Gastroesophageal sphincter (tissue), 4 donors: Measurements from ENCODE around the gene DCXR. TPM values are rescaled to one million over a fixed set of nuclear protein-coding genes. Genes with fewer than 3 reads are reported as not detected.

ENCODE experiments used
- ATAC-seq: fragments of 150-250 bp; one replicate; pipeline ENCODE4 v1.9.1; 2016; ENCODE audit warnings: mild to moderate bottlenecking, moderate library complexity
- H3K27ac ChIP-seq, 4 donors: fragments of 200-600 bp; sonication (generic) in 3 of 4; 1 replicate in 3 of 4; 2 replicates in 1 of 4; pipeline ENCODE4 v1.5.1; 2016 to 2019
- H3K27me3 ChIP-seq: fragments of 200-600 bp; sonication (generic); one replicate; pipeline ENCODE4 v1.5.1; 2019
- H3K36me3 ChIP-seq, 2 donors: fragments of 200-600 bp; sonication (generic); one replicate each; pipeline ENCODE4 v1.5.1; 2019; ENCODE audit warnings: control low read depth in 1 of 2
- H3K4me1 ChIP-seq, 3 donors: fragments of 200-600 bp; sonication (generic); 1 replicate in 2 of 3; 2 replicates in 1 of 3; pipeline ENCODE4 v1.5.1; 2016 to 2019; ENCODE audit warnings: control low read depth in 2 of 3
- H3K4me3 ChIP-seq, 2 donors: fragments of 200-600 bp; sonication (generic); one replicate each; pipeline ENCODE4 v1.5.1; 2019; ENCODE audit warnings: mild to moderate bottlenecking in 1 of 2, moderate library complexity in 1 of 2
- H3K9me3 ChIP-seq, 3 donors: fragments of 200-600 bp; sonication (generic); one replicate each; pipeline ENCODE4 v1.5.1; 2017 to 2019; ENCODE audit warnings: control low read depth in 2 of 3
- EP300 ChIP-seq: sonication (generic); formaldehyde crosslinking; IDR thresholded peaks from one replicate; pipeline ENCODE4 v1.6.1; 2017; ENCODE audit warnings: antibody characterized with exemption, mild to moderate bottlenecking
- POLR2A ChIP-seq, 2 donors: fragments of 450-650 bp; IDR thresholded peaks; one replicate each; pipeline ENCODE4 v1.6.1; 2017; ENCODE audit warnings: antibody characterized with exemption in 2 of 2, mild to moderate bottlenecking in 2 of 2, moderate library complexity in 1 of 2
- POLR2AphosphoS5 ChIP-seq: sonication (generic); formaldehyde crosslinking; IDR thresholded peaks from one replicate; pipeline ENCODE4 v1.6.1; 2017; ENCODE audit warnings: antibody characterized with exemption
- WGBS, 2 donors: methylation state at CpG; one replicate each; pipeline ENCODE4 v1.1.5; 2018; ENCODE audit warnings: low coverage in 1 of 2; 5-methylcytosine and 5-hydroxymethylcytosine counted together
- total RNA-seq, 4 donors: library from RNA; depleted of rRNA; stranded (reverse); fragments of >200 nt; gene quantifications; one replicate each; pipeline ENCODE4 v1.1.0, GENCODE V29; 2016
- TF ChIP-seq, protein P1 (sequence below), 4 experiments: fragments of 200-600 bp in 2 of 4; fragments of 450-650 bp in 2 of 4; sonication (generic) in 1 of 4; IDR thresholded peaks; one replicate each; pipeline ENCODE4 v1.5.1; 2017 to 2019; ENCODE audit warnings: antibody characterized with exemption in 4 of 4, mild to moderate bottlenecking in 2 of 4, moderate library complexity in 2 of 4

The DCXR gene
- total RNA-seq, 4 donors from 2014 or later: 70.7 to 140 (median 108) TPM

DNA sequence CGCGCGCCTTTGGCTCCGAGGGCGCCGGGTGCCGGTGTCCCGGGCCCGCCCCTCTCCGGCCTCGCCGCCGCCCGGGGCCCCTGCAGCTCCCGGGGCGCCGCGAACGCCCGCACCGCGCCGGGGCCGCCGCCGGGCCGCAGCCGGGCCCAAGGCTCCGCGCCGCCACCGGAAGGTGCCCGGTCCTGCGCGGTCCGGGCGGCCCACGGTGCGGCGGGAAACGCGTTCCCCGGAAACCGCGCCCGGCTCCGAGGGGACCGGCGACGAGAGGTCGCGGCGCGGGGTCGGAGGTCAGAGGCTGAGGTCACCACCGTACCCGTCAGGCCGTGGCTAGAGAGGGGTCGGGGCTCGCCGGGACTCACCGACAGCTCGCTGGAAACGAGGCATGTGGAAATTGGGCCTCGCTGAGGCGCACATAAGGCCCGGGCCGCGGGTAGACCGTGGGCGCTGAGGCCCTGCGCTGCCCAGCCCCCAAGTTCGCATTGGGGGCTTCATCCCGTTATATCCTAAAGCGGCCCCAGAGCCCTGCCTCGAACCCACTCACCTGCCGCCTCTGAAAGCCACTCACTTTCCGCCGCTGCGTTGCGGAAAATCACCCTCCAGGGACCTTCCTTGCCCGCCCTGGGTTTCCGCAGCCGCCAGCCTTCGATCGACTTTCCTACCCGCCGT, 28.3 kb upstream of the DCXR start, which contains the start of gene DUS1L:
TSS of gene DUS1L (minus strand) at position 167 of the 666 bp plus-strand sequence. CDS start 745 bp downstream, outside the sequence.
- H3K9me3 ChIP-seq: no peaks in the 10 kb centered on the region
- peaks cover 0 to 36% of the 10 kb centered on the region in 2 donors for H3K36me3 ChIP-seq
- TF ChIP-seq EP300 (no peak), POLR2AphosphoS5 (peak; percentile 52), POLR2A (IDR thresholded peaks at IDR 0.05) (peak; percentile 23 to 69)
- peaks cover 0 to 29% (median 19%) of the 10 kb centered on the region in 3 donors for H3K4me1 ChIP-seq
- WGBS, 2 donors: 31 to 100% methylated on average over 1 to 12 of the region's 88 CpGs
- peak within 1 kb of the TSS; percentile 62 to 95 (median 90) for H3K27ac ChIP-seq
- ATAC-seq: peak; percentile 89
- H3K27me3 ChIP-seq: no peaks in the 10 kb centered on the region
- H3K4me3 ChIP-seq: peak within 1 kb of the TSS; percentile 72 to 85

DNA sequence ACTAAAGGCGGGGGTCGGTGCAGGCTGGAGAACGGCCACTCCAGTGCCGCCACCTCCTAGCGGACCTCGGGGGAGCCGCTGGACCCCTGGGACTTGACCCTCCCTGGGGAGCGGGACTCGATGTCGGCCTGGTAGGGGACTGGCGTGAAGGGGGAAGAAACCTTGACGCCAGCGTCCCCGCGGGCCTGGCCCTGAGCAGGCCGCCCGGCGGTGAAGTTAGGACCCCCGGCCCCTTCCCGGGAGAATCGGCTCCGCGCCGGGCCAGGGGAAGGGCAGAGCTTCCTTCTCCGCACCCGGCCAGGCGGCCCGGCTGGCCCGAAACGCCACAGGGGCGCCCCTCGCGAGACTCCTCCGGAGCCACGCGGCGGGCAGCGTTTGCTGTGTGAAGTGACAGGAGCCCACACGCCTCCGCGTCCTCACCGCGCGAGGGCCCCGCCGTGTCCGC, 27.7 kb upstream of the DCXR start:
- Histone ChIP-seq H3K4me1 (peaks cover 0 to 29% (median 19%) of the 10 kb centered on the region in 3 donors), H3K27me3 (no peaks in the 10 kb centered on the region), H3K9me3 (no peaks in the 10 kb centered on the region), H3K36me3 (peaks cover 0 to 41% of the 10 kb centered on the region in 2 donors), H3K27ac (peak overlapping the region; percentile 62 to 95 (median 90)), H3K4me3 (peak overlapping the region; percentile 72 to 85)
- TF ChIP-seq EP300: no peak
- no peak for TF ChIP-seq POLR2A (IDR thresholded peaks at IDR 0.05)
- TF ChIP-seq, protein P1, sequence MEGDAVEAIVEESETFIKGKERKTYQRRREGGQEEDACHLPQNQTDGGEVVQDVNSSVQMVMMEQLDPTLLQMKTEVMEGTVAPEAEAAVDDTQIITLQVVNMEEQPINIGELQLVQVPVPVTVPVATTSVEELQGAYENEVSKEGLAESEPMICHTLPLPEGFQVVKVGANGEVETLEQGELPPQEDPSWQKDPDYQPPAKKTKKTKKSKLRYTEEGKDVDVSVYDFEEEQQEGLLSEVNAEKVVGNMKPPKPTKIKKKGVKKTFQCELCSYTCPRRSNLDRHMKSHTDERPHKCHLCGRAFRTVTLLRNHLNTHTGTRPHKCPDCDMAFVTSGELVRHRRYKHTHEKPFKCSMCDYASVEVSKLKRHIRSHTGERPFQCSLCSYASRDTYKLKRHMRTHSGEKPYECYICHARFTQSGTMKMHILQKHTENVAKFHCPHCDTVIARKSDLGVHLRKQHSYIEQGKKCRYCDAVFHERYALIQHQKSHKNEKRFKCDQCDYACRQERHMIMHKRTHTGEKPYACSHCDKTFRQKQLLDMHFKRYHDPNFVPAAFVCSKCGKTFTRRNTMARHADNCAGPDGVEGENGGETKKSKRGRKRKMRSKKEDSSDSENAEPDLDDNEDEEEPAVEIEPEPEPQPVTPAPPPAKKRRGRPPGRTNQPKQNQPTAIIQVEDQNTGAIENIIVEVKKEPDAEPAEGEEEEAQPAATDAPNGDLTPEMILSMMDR (IDR thresholded peaks at IDR 0.05): no peak
- no peak for TF ChIP-seq POLR2AphosphoS5
- peak; percentile 47 for ATAC-seq
- no CpG with 5 or more reads among the region's 47 CpGs for WGBS, 2 donors

DNA sequence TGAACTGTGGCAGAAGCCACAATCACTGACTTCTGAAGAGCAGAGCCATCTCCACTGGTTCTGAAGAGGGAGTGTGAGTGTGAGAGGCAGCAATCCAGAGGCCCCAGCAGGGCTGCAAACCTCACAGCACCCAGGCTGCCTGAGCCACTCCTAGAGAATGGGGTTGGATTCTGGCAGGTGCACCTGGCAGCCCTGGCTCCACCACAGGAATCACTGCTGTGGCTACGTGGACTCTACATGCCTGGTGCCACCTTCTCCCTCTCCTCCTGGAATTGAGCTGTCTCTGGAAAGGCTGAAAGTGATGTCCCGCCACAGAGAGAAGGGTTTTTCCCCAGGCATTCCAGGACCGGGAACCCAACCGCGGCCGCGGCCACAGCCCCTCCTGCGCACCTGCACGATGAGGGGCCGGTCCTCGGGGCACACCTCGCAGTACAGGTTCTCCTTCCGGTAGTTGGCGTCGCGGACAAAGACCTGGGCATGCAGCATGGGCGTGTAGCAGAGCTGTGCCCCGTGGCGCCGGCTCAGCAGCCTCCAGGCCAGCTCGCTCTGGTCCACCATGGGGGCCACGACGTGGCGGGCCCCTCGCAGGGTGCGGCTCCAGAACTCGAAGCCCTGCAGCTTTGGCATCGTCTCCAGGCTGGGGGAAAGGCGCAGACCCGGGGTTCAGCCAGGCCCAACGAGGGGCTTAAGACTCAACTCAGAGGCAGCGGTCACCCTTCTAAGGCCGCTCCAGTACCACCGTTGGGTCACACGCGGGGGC, 27.1 kb upstream of the DCXR start:
- TF ChIP-seq POLR2AphosphoS5: no peak
- TF ChIP-seq, protein P1 (IDR thresholded peaks at IDR 0.05): no peak
- no peak for TF ChIP-seq EP300
- TF ChIP-seq POLR2A (IDR thresholded peaks at IDR 0.05): no peak
- WGBS, 2 donors: no CpG with 5 or more reads among the region's 36 CpGs
- Histone ChIP-seq H3K4me3 (peak overlapping the region; percentile 72 to 85), H3K9me3 (no peaks in the 10 kb centered on the region), H3K36me3 (peaks cover 0 to 47% of the 10 kb centered on the region in 2 donors), H3K27ac (peak overlapping the region; percentile 62 to 95 (median 90)), H3K4me1 (peaks cover 0 to 29% (median 19%) of the 10 kb centered on the region in 3 donors), H3K27me3 (no peaks in the 10 kb centered on the region)
- no peak for ATAC-seq

DNA sequence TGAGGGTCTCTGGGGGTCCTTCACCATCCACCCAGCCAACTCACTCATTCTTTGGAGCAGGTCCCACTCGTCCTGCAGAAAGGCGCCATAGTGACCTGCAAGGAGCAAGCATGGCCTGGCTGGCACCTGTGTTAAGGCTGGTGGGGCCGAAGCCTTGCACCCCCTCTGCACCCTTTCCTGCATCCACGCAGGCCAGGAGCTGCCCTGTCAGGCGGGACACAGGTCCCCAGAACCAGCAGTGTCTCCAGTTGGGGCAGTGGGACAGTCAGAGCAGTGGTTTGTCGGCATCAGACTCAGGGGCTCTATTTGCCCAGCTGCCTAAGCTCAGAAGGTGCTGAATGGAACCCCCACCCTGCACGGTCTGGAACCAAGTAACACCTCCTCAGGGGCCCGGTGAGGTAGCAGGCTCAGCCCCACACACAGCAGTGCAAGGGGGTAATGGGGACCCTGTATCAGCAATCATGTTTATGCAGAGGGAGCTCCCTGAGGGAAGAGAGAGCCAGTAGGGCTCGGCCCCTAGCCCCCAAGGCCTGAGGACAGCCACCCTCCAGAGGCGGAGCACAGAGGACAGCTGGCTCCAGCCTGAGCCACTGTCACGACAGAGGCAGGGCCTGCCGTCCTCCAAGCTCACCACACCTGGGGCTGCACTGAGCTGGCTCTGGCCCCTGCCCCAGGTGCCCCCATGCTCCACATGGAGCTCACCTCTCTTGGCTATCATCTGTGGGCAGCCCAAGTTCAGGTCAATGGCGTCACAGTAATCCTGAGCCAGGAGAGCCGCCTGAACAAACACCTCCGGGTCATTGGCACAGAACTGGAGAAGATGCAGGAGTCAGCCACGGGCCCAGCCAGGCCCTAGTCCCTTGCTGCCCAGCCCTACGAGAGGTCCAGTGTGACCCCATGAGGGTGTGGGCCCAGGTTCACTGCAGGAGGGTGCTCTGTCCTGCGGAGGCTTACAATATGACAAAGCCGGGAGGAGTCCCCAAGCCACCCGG, 26.2 kb upstream of the DCXR start:
- WGBS, 2 donors: 66% methylated on average over 9 of the region's 20 CpGs; no CpG with 5 or more reads in 1 of the 2 donors
- Histone ChIP-seq H3K4me1 (peaks cover 0 to 29% (median 19%) of the 10 kb centered on the region in 3 donors), H3K27me3 (no peaks in the 10 kb centered on the region), H3K36me3 (peaks cover 0 to 56% of the 10 kb centered on the region in 2 donors), H3K4me3 (peak overlapping the region in 1 of 2 donors; percentile 72), H3K27ac (no peak overlapping the region), H3K9me3 (no peaks in the 10 kb centered on the region)
- no peak for ATAC-seq
- TF ChIP-seq POLR2AphosphoS5: no peak
- TF ChIP-seq, protein P1 (IDR thresholded peaks at IDR 0.05): no peak
- no peak for TF ChIP-seq POLR2A (IDR thresholded peaks at IDR 0.05)
- no peak for TF ChIP-seq EP300
